Measurements from ENCODE around the gene ZNF804B. TPM values are rescaled to one million over a fixed set of nuclear protein-coding genes. Genes with fewer than 3 reads are reported as not detected.

The ZNF804B gene
- total and polyA plus RNA-seq, 4 donors: not detected

GRCh38 chr7:88868456-88868855 lies 109.0 kb downstream of the ZNF804B start:
- no peak overlapping the region for H3K4me3 ChIP-seq (ENCODE audit: low read depth in 1 of 3, low read length in 3 of 3)
- no peak for DNase-seq (ENCODE audit: low spot score)
- 80% methylated on average over 1 of the region's 1 CpG for WGBS
- TF ChIP-seq EGR1 (IDR thresholded peaks at IDR 0.05; ENCODE audit: low read depth in 2 of 2) (no peak), RAD21 (IDR thresholded peaks at IDR 0.05) (no peak), FOXA1 (IDR thresholded peaks at IDR 0.05) (no peak), HNF4G (IDR thresholded peaks at IDR 0.05) (no peak), FOXA2 (IDR thresholded peaks at IDR 0.05) (no peak), REST (IDR thresholded peaks at IDR 0.05) (no peak), RXRA (IDR thresholded peaks at IDR 0.05) (no peak), NR2F2 (IDR thresholded peaks at IDR 0.05) (no peak), MAX (IDR thresholded peaks at IDR 0.05) (no peak), YY1 (IDR thresholded peaks at IDR 0.05) (no peak), SP1 (IDR thresholded peaks at IDR 0.05) (no peak), HNF4A (conservative IDR thresholded peaks at IDR 0.05) (no peak)
- H3K27ac ChIP-seq (ENCODE audit: low read depth in 1 of 2, low read length in 2 of 2): no peak overlapping the region
- H3K36me3 ChIP-seq (ENCODE audit: control insufficient read depth in 4 of 4, insufficient read depth in 3 of 4, low read depth in 1 of 4, low read length in 3 of 4): no peaks in the 10 kb centered on the region
- H3K9me3 ChIP-seq (ENCODE audit: control insufficient read depth in 4 of 4, low read length in 3 of 4): peaks cover 0 to 1% (median 0%) of the 10 kb centered on the region in 4 donors
- H3K9ac ChIP-seq (ENCODE audit: low read depth in 1 of 2, low read length in 2 of 2): no peak overlapping the region
- no peaks in the 10 kb centered on the region for H3K27me3 ChIP-seq (ENCODE audit: control insufficient read depth in 4 of 4, insufficient read depth in 4 of 4, low read length in 3 of 4)
- H3K4me1 ChIP-seq (ENCODE audit: control insufficient read depth in 4 of 4, insufficient read depth in 4 of 4, low read length in 3 of 4): no peaks in the 10 kb centered on the region

- H3K27ac ChIP-seq (ENCODE audit: low read depth in 1 of 2, low read length in 2 of 2): no peak overlapping the region
- no peak for TF ChIP-seq SP1 (IDR thresholded peaks at IDR 0.05)
- no peak for TF ChIP-seq CTCF (IDR thresholded peaks at IDR 0.05; ENCODE audit: low read depth, low read length, missing input control)
- TF ChIP-seq MAX (IDR thresholded peaks at IDR 0.05): no peak
- no peak for TF ChIP-seq FOXA1 (IDR thresholded peaks at IDR 0.05)
- no peak for TF ChIP-seq ATF3 (IDR thresholded peaks at IDR 0.05)
- TF ChIP-seq GABPA (IDR thresholded peaks at IDR 0.05 in 1 of 2, conservative IDR thresholded peaks at IDR 0.05 in 1 of 2): no peak
- no peak for TF ChIP-seq HNF4G (IDR thresholded peaks at IDR 0.05)
- no peak for TF ChIP-seq YY1 (IDR thresholded peaks at IDR 0.05)
- no peak for TF ChIP-seq NR2F2 (IDR thresholded peaks at IDR 0.05)
- no peak for TF ChIP-seq REST (IDR thresholded peaks at IDR 0.05)
- no peak for TF ChIP-seq EGR1 (IDR thresholded peaks at IDR 0.05; ENCODE audit: low read depth in 2 of 2)
- no peak for TF ChIP-seq RAD21 (IDR thresholded peaks at IDR 0.05)
- TF ChIP-seq RXRA (IDR thresholded peaks at IDR 0.05): no peak
- TF ChIP-seq JUND (IDR thresholded peaks at IDR 0.05): no peak
- TF ChIP-seq TAF1 (conservative IDR thresholded peaks at IDR 0.05): no peak
- TF ChIP-seq ZBTB33 (IDR thresholded peaks at IDR 0.05): no peak
- no peak for DNase-seq (ENCODE audit: low spot score)
Observed at GRCh38 chr7:88881136-88881535, 121.6 kb downstream of the ZNF804B start.

More at GRCh38 chr7:88881136-88881535, 121.6 kb downstream of the ZNF804B start:
- Histone ChIP-seq H3K27me3 (ENCODE audit: control insufficient read depth in 4 of 4, insufficient read depth in 4 of 4, low read length in 3 of 4) (no peaks in the 10 kb centered on the region), H3K4me1 (ENCODE audit: control insufficient read depth in 4 of 4, insufficient read depth in 4 of 4, low read length in 3 of 4) (no peaks in the 10 kb centered on the region), H3K9ac (ENCODE audit: low read depth in 1 of 2, low read length in 2 of 2) (no peak overlapping the region), H3K9me3 (ENCODE audit: control insufficient read depth in 4 of 4, low read length in 3 of 4) (peaks cover 0 to 3% (median 0%) of the 10 kb centered on the region in 4 donors), H3K36me3 (ENCODE audit: control insufficient read depth in 4 of 4, insufficient read depth in 3 of 4, low read depth in 1 of 4, low read length in 3 of 4) (no peaks in the 10 kb centered on the region), H3K4me3 (ENCODE audit: low read depth in 1 of 3, low read length in 3 of 3) (no peak overlapping the region)

Data from liver (tissue), 9 donors.